LNCaP clone FGC (cell line): Measurements from ENCODE around the gene HTRA3.

Experiments used
- DNase-seq: peaks from one replicate; pipeline ENCODE4 v3.0.0-alpha.2; 2011; ENCODE audit warnings: low read depth
- H3K4me3 ChIP-seq: 2 replicates; pipeline ENCODE4 v1.5.1; 2011; ENCODE audit warnings: mild to moderate bottlenecking, low read depth, low read length, control low read depth
- TF ChIP-seq, protein P1 (sequence below): IDR thresholded peaks from 2 replicates; pipeline ENCODE4 v1.5.1; 2012; ENCODE audit warnings: mild to moderate bottlenecking; ENCODE audit not compliant: control insufficient read depth, insufficient read depth; ENCODE audit errors: extremely low read depth

HTRA3 gene

GRCh38 chr4:8349664-8350236 lies 80.2 kb downstream of the HTRA3 start:
- H3K4me3 ChIP-seq, result no peak overlapping the region
- no peak for DNase-seq
- TF ChIP-seq, protein P1, sequence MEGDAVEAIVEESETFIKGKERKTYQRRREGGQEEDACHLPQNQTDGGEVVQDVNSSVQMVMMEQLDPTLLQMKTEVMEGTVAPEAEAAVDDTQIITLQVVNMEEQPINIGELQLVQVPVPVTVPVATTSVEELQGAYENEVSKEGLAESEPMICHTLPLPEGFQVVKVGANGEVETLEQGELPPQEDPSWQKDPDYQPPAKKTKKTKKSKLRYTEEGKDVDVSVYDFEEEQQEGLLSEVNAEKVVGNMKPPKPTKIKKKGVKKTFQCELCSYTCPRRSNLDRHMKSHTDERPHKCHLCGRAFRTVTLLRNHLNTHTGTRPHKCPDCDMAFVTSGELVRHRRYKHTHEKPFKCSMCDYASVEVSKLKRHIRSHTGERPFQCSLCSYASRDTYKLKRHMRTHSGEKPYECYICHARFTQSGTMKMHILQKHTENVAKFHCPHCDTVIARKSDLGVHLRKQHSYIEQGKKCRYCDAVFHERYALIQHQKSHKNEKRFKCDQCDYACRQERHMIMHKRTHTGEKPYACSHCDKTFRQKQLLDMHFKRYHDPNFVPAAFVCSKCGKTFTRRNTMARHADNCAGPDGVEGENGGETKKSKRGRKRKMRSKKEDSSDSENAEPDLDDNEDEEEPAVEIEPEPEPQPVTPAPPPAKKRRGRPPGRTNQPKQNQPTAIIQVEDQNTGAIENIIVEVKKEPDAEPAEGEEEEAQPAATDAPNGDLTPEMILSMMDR, result no peak

DNA sequence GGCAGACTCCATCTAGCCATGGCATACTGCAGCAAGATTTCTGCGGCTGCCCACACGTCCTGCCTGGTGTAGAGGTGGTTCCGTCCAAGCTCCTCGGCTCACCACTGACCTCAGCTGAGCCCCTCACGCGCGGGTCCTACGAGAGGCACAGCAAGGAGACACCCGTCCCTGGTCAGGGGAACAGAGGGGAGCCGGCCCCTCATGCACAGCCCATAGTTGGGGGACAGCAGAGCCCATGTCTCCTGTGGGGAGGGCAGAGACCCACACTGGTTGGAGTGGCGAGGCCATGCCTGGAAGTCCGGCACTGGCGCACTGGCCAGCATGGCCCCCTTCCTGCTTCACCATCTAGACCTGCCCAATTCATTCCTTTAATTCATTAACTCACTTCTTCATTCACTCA lies 80.8 kb downstream of the HTRA3 start:
- no peak overlapping the region for H3K4me3 ChIP-seq
- TF ChIP-seq, protein P1, result no peak
- DNase-seq, result no peak

- no peak for DNase-seq
- H3K4me3 ChIP-seq, result no peak overlapping the region
- TF ChIP-seq, protein P1, result no peak
These were observed 81.4 kb downstream of the HTRA3 start for GRCh38 chr4:8350841-8351461.

GRCh38 chr4:8351931-8352367 lies 82.4 kb downstream of the HTRA3 start:
- TF ChIP-seq, protein P1, result no peak
- DNase-seq, result peak; percentile 95
- no peak overlapping the region for H3K4me3 ChIP-seq

GRCh38 chr4:8352368-8353157 lies 83.0 kb downstream of the HTRA3 start:
- TF ChIP-seq, protein P1, result no peak
- DNase-seq, result no peak
- H3K4me3 ChIP-seq, result no peak overlapping the region

DNA sequence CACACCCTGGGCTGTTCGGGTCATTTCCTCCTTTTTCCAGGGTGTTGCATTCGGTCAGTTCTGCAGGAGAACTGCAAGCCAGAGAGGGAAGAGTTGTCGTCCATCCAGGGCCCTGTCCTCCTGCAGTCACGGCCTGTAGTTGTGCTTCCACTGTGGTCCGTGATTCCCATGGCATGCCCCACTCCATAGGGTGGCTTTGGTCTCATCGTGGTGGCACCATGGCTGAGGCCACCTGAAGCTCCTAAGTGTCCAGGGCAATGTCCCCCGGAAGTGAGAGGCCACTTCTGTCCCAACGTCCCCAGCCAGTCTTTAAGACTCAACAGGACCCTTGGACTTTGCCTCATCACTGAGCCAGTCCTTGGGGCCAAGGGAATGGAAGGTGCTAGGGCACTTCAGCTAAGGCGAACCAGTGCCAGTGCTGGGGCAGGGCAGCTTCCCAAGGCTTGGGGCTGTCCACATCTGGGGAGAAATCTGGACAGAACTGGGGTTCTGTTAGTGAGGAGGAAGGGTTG lies 83.7 kb downstream of the HTRA3 start:
- no peak for DNase-seq
- H3K4me3 ChIP-seq, result no peak overlapping the region
- TF ChIP-seq, protein P1, result no peak
